Keratinocyte (primary cell): ENCODE measurements around the gene ZBTB8OS. TPM values are rescaled to one million over a fixed set of nuclear protein-coding genes. Genes with fewer than 3 reads are reported as not detected.
"Not testable (repeated sequence)": the region's sequence is repeated elsewhere in the genome, so short reads cannot be mapped to it uniquely, and the experiment has no call there.

Source experiments
- DNase-seq: peaks from one replicate; pipeline ENCODE4 v3.0.0-alpha.2; 2011; ENCODE audit warnings: low read depth, missing footprints, low spot score
- FAIRE-seq: peaks from 2 replicates; lab custom pipeline; 2011; peaks lifted over from hg19 to GRCh38; lab: Jason Lieb, UNC
- H2AFZ ChIP-seq: 2 replicates; pipeline ENCODE4 v1.6.0; 2012; ENCODE audit warnings: low read length, control low read depth, inconsistent platforms; ENCODE audit not compliant: control insufficient read depth
- H3K27ac ChIP-seq: 2 replicates; pipeline ENCODE4 v1.5.1; 2011; ENCODE audit warnings: low read length; ENCODE audit not compliant: control insufficient read depth, insufficient read depth
- H3K27me3 ChIP-seq: 3 replicates; pipeline ENCODE4 v1.6.0; 2011; ENCODE audit warnings: low read length; ENCODE audit not compliant: control insufficient read depth, insufficient read depth; ENCODE audit errors: extremely low read depth
- H3K36me3 ChIP-seq, 2 experiments: 2 replicates in 1 of 2; 3 replicates in 1 of 2; pipeline ENCODE4 v1.5.1; 2011; ENCODE audit warnings: low read length in 2 of 2, mild to moderate bottlenecking in 1 of 2; ENCODE audit not compliant: control insufficient read depth in 2 of 2, insufficient read depth in 2 of 2; ENCODE audit errors: extremely low read depth in 1 of 2
- H3K4me1 ChIP-seq: 3 replicates; pipeline ENCODE4 v1.5.1; 2011; ENCODE audit warnings: low read length; ENCODE audit not compliant: control insufficient read depth, insufficient read depth; ENCODE audit errors: extremely low read depth
- H3K4me2 ChIP-seq: 3 replicates; pipeline ENCODE4 v1.6.0; 2011; ENCODE audit warnings: low read depth, low read length; ENCODE audit not compliant: control insufficient read depth, insufficient read depth; ENCODE audit errors: extremely low read depth
- H3K4me3 ChIP-seq, 3 experiments: fragments of 200-600 bp in 1 of 3; sonication (generic) in 1 of 3; 2 replicates in 2 of 3; 3 replicates in 1 of 3; pipeline ENCODE4 v1.5.1; 2011 to 2016; ENCODE audit warnings: low read length in 3 of 3, mild to moderate bottlenecking in 3 of 3, control low read depth in 2 of 3, inconsistent platforms in 1 of 3, low read depth in 1 of 3, mixed read lengths in 1 of 3, mixed run types in 1 of 3, moderate library complexity in 1 of 3; ENCODE audit not compliant: control insufficient read depth in 2 of 3, insufficient read depth in 2 of 3; ENCODE audit errors: extremely low read depth in 1 of 3
- H3K79me2 ChIP-seq: 2 replicates; pipeline ENCODE4 v1.6.0; 2012; ENCODE audit warnings: low read length; ENCODE audit not compliant: control insufficient read depth, insufficient read depth
- H3K9ac ChIP-seq: 3 replicates; pipeline ENCODE4 v1.6.0; 2011; ENCODE audit warnings: low read length; ENCODE audit not compliant: control insufficient read depth, insufficient read depth; ENCODE audit errors: extremely low read depth
- H3K9me1 ChIP-seq: 3 replicates; pipeline ENCODE4 v1.6.0; 2011; ENCODE audit warnings: low read length; ENCODE audit not compliant: control insufficient read depth, insufficient read depth; ENCODE audit errors: extremely low read depth
- H3K9me3 ChIP-seq: 2 replicates; pipeline ENCODE4 v1.5.1; 2012; ENCODE audit warnings: low read depth, low read length; ENCODE audit not compliant: control insufficient read depth
- H4K20me1 ChIP-seq: 3 replicates; pipeline ENCODE4 v1.6.0; 2011; ENCODE audit warnings: low read length; ENCODE audit not compliant: control insufficient read depth, insufficient read depth; ENCODE audit errors: extremely low read depth
- CTCF ChIP-seq, 3 experiments: IDR thresholded peaks in 1 of 3; conservative IDR thresholded peaks in 1 of 3; optimal IDR thresholded peaks in 1 of 3; 2 replicates in 2 of 3; 3 replicates in 1 of 3; pipeline versions ENCODE3 to v1.5.1; 2011; ENCODE audit warnings: low read length in 3 of 3, mild to moderate bottlenecking in 3 of 3, moderate library complexity in 2 of 3, control low read depth in 1 of 3, inconsistent platforms in 1 of 3; ENCODE audit not compliant: insufficient read depth in 2 of 3; ENCODE audit errors: extremely low read depth in 1 of 3
- EZH2 ChIP-seq: IDR thresholded peaks from one replicate; pipeline ENCODE4 v1.6.1; 2012; ENCODE audit warnings: inconsistent platforms, mild to moderate bottlenecking, low read length, moderate library complexity
- dilution Hi-C: fragments of 300-500 bp; cut with MboI; formaldehyde crosslinking; loops from one replicate; pipeline ENCODE4 v1.7.0; 2020; ENCODE audit warnings: low sequenced_read_pairs; ENCODE audit not compliant: extremely low pct_ligation_motif_present
- polyA plus RNA-seq, 5 experiments: library from polyadenylated mRNA; depleted of rRNA in 3 of 5; stranded (reverse) in 3 of 5; stranded (forward) in 1 of 5; unstranded in 1 of 5; fragments of >200 nt; gene quantifications; 1 replicate in 1 of 5; 2 replicates in 3 of 5; 3 replicates in 1 of 5; pipeline versions ENCODE4 v1.2.1 to v1.2.3, GENCODE V29; 2011 to 2012; ENCODE audit warnings: missing spikeins in 2 of 5, low read depth in 1 of 5, low replicate concordance in 1 of 5

The ZBTB8OS gene
- polyA plus RNA-seq, 1 donor (not counting 4 experiments of a cell fraction or from before 2014, with no cell fraction given) = 87.5 TPM

GRCh38 chr1:32632829-32633228 lies 17.5 kb downstream of the ZBTB8OS start:
- FAIRE-seq = no peak
- Histone ChIP-seq H3K27ac (no peak overlapping the region), H4K20me1 (no peaks in the 10 kb centered on the region), H3K27me3 (no peaks in the 10 kb centered on the region), H3K9ac (no peak overlapping the region), H3K79me2 (peaks cover 15% of the 10 kb centered on the region), H3K4me3 (no peak overlapping the region), H2AFZ (no peak overlapping the region), H3K4me1 (no peaks in the 10 kb centered on the region), H3K4me2 (no peak overlapping the region), H3K36me3 (peaks cover 4 to 13% of the 10 kb centered on the region in 2 experiments), H3K9me1 (no peaks in the 10 kb centered on the region), H3K9me3 (no peaks in the 10 kb centered on the region)
- TF ChIP-seq CTCF (optimal IDR thresholded peaks at IDR 0.05 in 1 of 3, IDR thresholded peaks at IDR 0.05 in 1 of 3, conservative IDR thresholded peaks at IDR 0.05 in 1 of 3; ENCODE audit: extremely low read depth in 1 of 3, insufficient read depth in 2 of 3, low read length in 3 of 3) (no peak), EZH2 (no peak)
- dilution Hi-C loops = no loop called here
- no peak for DNase-seq

GRCh38 chr1:32630173-32630572 lies 20.2 kb downstream of the ZBTB8OS start:
- H3K27ac ChIP-seq, H4K20me1 ChIP-seq, H3K4me2 ChIP-seq, H3K27me3 ChIP-seq, H3K79me2 ChIP-seq, dilution Hi-C loops, H3K9me3 ChIP-seq, H3K9ac ChIP-seq, H3K9me1 ChIP-seq, H2AFZ ChIP-seq, FAIRE-seq, H3K4me3 ChIP-seq, DNase-seq, H3K4me1 ChIP-seq: not testable (repeated sequence)
- H3K36me3 ChIP-seq = peaks cover 8 to 13% of the 10 kb centered on the region in 2 experiments

- TF ChIP-seq EZH2 = no peak
- no peak for TF ChIP-seq CTCF (optimal IDR thresholded peaks at IDR 0.05 in 1 of 3, IDR thresholded peaks at IDR 0.05 in 1 of 3, conservative IDR thresholded peaks at IDR 0.05 in 1 of 3; ENCODE audit: extremely low read depth in 1 of 3, insufficient read depth in 2 of 3, low read length in 3 of 3)
- Histone ChIP-seq H3K4me1 (no peaks in the 10 kb centered on the region), H2AFZ (no peak overlapping the region), H3K79me2 (no peaks in the 10 kb centered on the region), H3K9me1 (no peaks in the 10 kb centered on the region), H3K9me3 (no peaks in the 10 kb centered on the region), H3K9ac (no peak overlapping the region), H3K27me3 (no peaks in the 10 kb centered on the region), H3K4me2 (no peak overlapping the region), H4K20me1 (no peaks in the 10 kb centered on the region), H3K27ac (no peak overlapping the region), H3K4me3 (no peak overlapping the region), H3K36me3 (peaks cover 4% of the 10 kb centered on the region in 2 experiments)
- FAIRE-seq (no peak), DNase-seq (no peak)
- dilution Hi-C loops = no loop called here
Measured at GRCh38 chr1:32627596-32628162, 22.7 kb downstream of the ZBTB8OS start.
